GM18870 (cell line): ENCODE results near the gene CHD9.

Experiments used
- ATAC-seq: cut with Tn5 transposase; IDR thresholded peaks from one replicate; pipeline ENCODE4 v1.9.1; 2021; ENCODE audit warnings: moderate library complexity; ENCODE audit not compliant: unreplicated experiment

CHD9 gene

DNA sequence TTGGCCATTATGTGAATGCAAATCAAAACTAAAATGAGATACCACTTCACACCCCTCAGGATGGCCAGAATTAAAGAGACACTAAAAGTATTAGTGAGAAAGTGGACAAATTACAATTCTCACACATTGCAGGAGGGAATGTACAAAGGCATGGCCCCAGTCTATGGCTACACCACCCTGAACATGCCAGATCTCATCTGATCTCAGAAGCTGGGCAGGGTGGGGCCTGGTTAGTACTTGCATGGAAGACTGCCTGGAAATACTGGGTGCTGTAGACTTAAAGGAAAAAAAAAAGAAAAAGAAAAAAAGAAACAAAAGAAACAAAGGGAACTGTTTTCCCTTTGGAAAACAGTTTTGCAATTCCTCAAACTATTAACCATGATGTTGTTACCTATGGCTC, 282.5 kb downstream of the CHD9 start:
- no peak for ATAC-seq

DNA sequence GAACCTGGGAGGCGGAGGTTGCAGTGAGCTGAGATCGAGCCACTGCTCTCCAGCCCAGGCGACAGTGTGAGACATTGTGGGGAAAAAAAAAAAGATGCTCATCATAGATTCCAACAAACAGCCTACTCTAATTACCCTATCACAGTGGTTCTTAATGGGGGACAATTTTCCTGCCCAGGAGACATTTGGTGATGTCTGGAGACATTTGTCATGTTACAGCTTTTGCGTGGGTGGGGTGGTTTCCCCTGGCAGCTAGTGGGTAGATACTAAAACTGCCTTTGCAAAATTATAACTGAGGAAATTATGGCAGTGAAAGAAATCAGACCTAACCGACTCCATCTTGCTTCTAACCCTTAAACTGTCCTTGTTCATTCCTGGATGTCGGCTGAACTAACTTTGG, 287.0 kb downstream of the CHD9 start:
- ATAC-seq: no peak

DNA sequence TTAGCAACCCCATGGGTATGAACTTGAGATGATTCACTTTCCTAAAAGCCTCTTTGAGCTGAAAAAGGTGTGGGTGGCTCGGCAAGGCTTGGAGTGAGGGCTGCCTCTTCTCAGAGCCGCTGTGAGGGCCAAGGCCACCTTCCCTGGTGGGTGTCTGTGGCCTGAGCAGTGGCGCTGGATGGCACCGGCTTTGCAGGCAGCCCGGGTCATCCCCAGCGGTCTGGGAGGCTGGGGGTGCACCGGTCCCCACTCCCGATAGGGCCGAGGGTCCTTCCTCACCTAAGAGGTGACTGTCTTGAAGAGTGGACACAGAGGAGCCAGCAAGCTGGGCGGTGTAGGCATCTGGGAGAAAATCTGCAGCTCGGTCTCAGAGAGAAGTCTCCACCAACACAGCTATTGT, 300.3 kb downstream of the CHD9 start:
- ATAC-seq: no peak

GRCh38 chr16:53356478-53357207, 301.9 kb downstream of the CHD9 start:
- ATAC-seq: no peak

GRCh38 chr16:53357208-53357586, 302.4 kb downstream of the CHD9 start:
- no peak for ATAC-seq

DNA sequence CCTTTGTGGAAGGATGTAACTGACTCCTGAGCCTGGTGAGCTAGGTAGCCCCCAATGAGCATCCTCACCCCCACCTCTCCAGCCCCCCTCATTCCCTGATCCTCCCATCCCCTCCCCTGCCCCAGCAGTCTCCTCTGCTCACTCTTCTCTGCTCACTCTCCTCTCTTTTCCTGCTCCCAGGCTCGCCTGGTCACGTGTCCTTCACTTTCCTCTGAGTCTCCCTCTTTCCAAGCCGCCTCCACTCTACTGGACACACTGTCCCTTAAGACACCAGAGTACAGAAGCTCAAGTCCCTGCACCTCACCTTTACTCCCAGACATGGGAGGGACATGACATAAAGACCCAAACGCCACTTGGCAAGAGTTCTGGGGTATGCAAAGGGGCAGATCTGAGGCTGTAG, 303.2 kb downstream of the CHD9 start:
- ATAC-seq: no peak

DNA sequence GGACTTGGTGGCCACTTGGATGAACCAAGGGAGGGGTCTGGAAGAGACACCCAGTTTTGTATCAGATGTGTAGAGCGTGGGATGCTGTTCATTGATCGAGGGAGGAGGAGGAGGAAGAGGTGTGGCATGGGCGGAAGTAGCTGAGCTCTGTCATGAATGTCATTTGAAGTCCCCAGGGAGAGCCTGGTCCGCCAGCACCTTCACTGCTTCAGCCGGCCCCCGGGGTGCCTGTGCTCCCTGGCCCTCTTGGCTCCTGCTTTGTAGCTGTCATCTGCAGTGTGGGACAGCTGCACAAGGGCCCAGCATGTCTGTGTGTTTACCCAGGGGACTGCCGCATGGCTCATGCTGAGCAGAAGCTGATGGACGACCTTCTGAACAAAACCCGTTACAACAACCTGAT, 304.1 kb downstream of the CHD9 start:
- ATAC-seq: no peak

DNA sequence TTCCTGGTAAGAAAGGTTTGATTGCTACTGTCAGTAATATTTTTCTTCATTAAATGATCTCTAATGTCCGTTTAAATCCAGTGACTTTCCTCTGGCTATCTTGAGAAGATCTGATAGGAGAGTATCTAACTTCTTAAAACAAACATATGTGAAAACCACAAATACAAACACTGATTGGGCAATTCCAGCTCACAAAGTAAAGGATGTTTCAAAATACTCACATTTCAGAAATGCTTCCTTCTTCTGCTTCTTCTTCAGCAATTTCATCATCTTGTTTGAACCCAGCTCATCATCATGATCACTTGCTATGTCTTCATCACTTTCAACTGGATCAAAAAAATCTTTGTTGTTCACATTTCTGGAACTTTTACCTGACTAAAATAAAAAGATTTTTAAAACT, 315.1 kb downstream of the CHD9 start:
- no peak for ATAC-seq

GRCh38 chr16:53370827-53371226, 316.0 kb downstream of the CHD9 start:
- no peak for ATAC-seq

- no peak for ATAC-seq
These were observed 318.4 kb downstream of the CHD9 start for GRCh38 chr16:53372992-53373871.

- no peak for ATAC-seq
These were observed 320.0 kb downstream of the CHD9 start for GRCh38 chr16:53374800-53375199.

DNA sequence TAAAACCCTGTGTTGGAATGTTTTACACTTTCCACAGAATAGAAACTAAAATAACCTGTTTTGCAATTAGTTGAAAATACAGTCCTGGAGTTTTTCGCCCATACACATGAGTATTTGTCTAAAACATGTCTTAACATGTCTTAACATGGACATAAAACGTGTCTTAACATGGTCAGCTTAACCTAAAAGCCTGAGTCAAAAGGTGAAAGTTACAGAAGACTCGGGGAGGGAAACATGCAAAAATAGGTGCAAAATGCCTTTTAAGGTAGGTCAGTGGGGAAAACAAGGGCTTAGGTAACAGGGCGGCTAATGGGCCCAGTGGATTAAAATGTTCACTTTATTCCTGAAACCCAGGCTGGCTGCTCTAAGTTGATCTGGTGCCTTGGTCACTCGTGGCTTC, 323.3 kb downstream of the CHD9 start:
- ATAC-seq: no peak
